GM23338 (cell line): ENCODE data around the gene TMEM225B. TPM values are rescaled to one million over a fixed set of nuclear protein-coding genes. Genes with fewer than 3 reads are reported as not detected.

Source experiments
- ATAC-seq: fragments of 200-7000 bp; cut with Tn5 transposase; 3 replicates; pipeline ENCODE4 v1.9.1; 2020
- DNase-seq: peaks from one replicate; pipeline ENCODE4 v3.0.0-alpha.2; 2015; ENCODE audit warnings: low spot score
- H2AFZ ChIP-seq: fragments of 200-600 bp; sonication (generic); 2 replicates; pipeline ENCODE4 v1.8.0; 2016; ENCODE audit warnings: antibody characterized with exemption, mild to moderate bottlenecking, moderate library complexity
- H3F3A ChIP-seq: fragments of 200-600 bp; sonication (generic); replicated peaks from 2 replicates; pipeline ENCODE4 v1.8.0; 2017; ENCODE audit warnings: antibody characterized with exemption, mixed run types, low read depth
- H3K27ac ChIP-seq: fragments of 200-600 bp; sonication (generic); 2 replicates; pipeline ENCODE4 v1.6.1; 2016; ENCODE audit warnings: low read depth
- H3K27me3 ChIP-seq: fragments of 200-600 bp; sonication (generic); 2 replicates; pipeline ENCODE4 v1.8.0; 2016; ENCODE audit warnings: mild to moderate bottlenecking, mixed run types, moderate library complexity; ENCODE audit not compliant: insufficient read depth
- H3K36me3 ChIP-seq: fragments of 200-600 bp; sonication (generic); 2 replicates; pipeline ENCODE4 v1.8.0; 2016; ENCODE audit warnings: mild to moderate bottlenecking; ENCODE audit not compliant: insufficient read depth
- H3K4me1 ChIP-seq: fragments of 200-600 bp; sonication (generic); 2 replicates; pipeline ENCODE4 v1.8.0; 2016; ENCODE audit warnings: mild to moderate bottlenecking, moderate library complexity; ENCODE audit not compliant: insufficient read depth
- H3K4me2 ChIP-seq: fragments of 200-600 bp; sonication (generic); 2 replicates; pipeline ENCODE4 v1.7.1; 2017; ENCODE audit warnings: mixed run types
- H3K4me3 ChIP-seq: fragments of 200-600 bp; sonication (generic); 2 replicates; pipeline ENCODE4 v1.6.1; 2016; ENCODE audit warnings: mixed run types
- H3K79me2 ChIP-seq: fragments of 200-600 bp; sonication (generic); replicated peaks from 2 replicates; pipeline ENCODE4 v1.8.0; 2017; ENCODE audit warnings: mild to moderate bottlenecking; ENCODE audit not compliant: insufficient read depth
- H3K9me2 ChIP-seq: fragments of 200-600 bp; sonication (generic); 2 replicates; pipeline ENCODE4 v1.8.0; 2017; ENCODE audit not compliant: insufficient read depth
- H4K20me1 ChIP-seq: fragments of 200-600 bp; sonication (generic); replicated peaks from 2 replicates; pipeline ENCODE4 v1.8.0; 2017; ENCODE audit warnings: mild to moderate bottlenecking; ENCODE audit not compliant: insufficient read depth
- H3K27ac Mint-ChIP-seq: 2 replicates; pipeline ENCODE4 v1.8.0; 2020; ENCODE audit warnings: inconsistent platforms, mild to moderate bottlenecking, moderate library complexity, mixed read lengths
- H3K27me3 Mint-ChIP-seq: 3 replicates; pipeline ENCODE4 v1.8.0; 2022; ENCODE audit warnings: low read depth, mild to moderate bottlenecking, moderate library complexity, mixed read lengths, inconsistent platforms; ENCODE audit not compliant: insufficient read depth, poor library complexity
- H3K36me3 Mint-ChIP-seq: 3 replicates; pipeline ENCODE4 v1.8.0; 2021; ENCODE audit warnings: low read depth, mild to moderate bottlenecking, inconsistent platforms, moderate library complexity, mixed read lengths
- H3K4me1 Mint-ChIP-seq: 3 replicates; pipeline ENCODE4 v1.8.0; 2020; ENCODE audit warnings: mild to moderate bottlenecking, inconsistent platforms, mixed read lengths
- H3K4me3 Mint-ChIP-seq: 3 replicates; pipeline ENCODE4 v1.8.0; 2021; ENCODE audit warnings: moderate library complexity, mild to moderate bottlenecking, inconsistent platforms, mixed read lengths
- H3K9me3 Mint-ChIP-seq: 3 replicates; pipeline ENCODE4 v1.8.0; 2020; ENCODE audit warnings: moderate library complexity, mild to moderate bottlenecking, inconsistent platforms, mixed read lengths
- CREB1 ChIP-seq: fragments of 250-450 bp; sonication (Bioruptor Pico); IDR thresholded peaks from 2 replicates; pipeline ENCODE4 v1.5.0; 2020; ENCODE audit warnings: low read depth, mild to moderate bottlenecking, moderate library complexity
- CTCF ChIP-seq, 2 experiments: fragments of 200-600 bp in 1 of 2; sonication (generic) in 1 of 2; conservative IDR thresholded peaks; 2 replicates each; pipeline versions ENCODE4 v1.5.1 to v1.6.1; 2016 to 2017; ENCODE audit warnings: antibody characterized with exemption in 2 of 2, low read depth in 2 of 2, mild to moderate bottlenecking in 2 of 2, moderate library complexity in 1 of 2
- ETS1 ChIP-seq: IDR thresholded peaks from 2 replicates; pipeline ENCODE4 v1.6.1; 2016; ENCODE audit warnings: antibody characterized with exemption
- EZH2 ChIP-seq: fragments of 200-600 bp; sonication (generic); IDR thresholded peaks from one replicate; pipeline ENCODE4 v1.8.0; 2017; ENCODE audit warnings: antibody characterized with exemption, mild to moderate bottlenecking, low read depth; ENCODE audit not compliant: unreplicated experiment
- EZH2phosphoT487 ChIP-seq: fragments of 200-600 bp; sonication (generic); IDR thresholded peaks from one replicate; pipeline ENCODE4 v1.8.1; 2018; ENCODE audit warnings: antibody characterized with exemption; ENCODE audit not compliant: unreplicated experiment
- JUNB ChIP-seq: IDR thresholded peaks from one replicate; pipeline ENCODE4 v1.6.1; 2016; ENCODE audit warnings: antibody characterized with exemption; ENCODE audit not compliant: unreplicated experiment
- NANOG ChIP-seq: IDR thresholded peaks from 2 replicates; pipeline ENCODE4 v1.6.1; 2016; ENCODE audit warnings: antibody characterized with exemption, borderline replicate concordance
- POLR2AphosphoS5 ChIP-seq: IDR thresholded peaks from 2 replicates; pipeline ENCODE4 v1.6.1; 2016; ENCODE audit warnings: antibody characterized with exemption, low read depth
- STAT1 ChIP-seq: IDR thresholded peaks from one replicate; pipeline ENCODE4 v1.6.1; 2016; ENCODE audit warnings: antibody characterized with exemption; ENCODE audit not compliant: unreplicated experiment
- ZNF331 ChIP-seq: fragments of 250-450 bp; sonication (Bioruptor Pico); IDR thresholded peaks from 2 replicates; pipeline ENCODE4 v1.5.0; 2020; ENCODE audit warnings: low read depth, mild to moderate bottlenecking, moderate library complexity
- ZNF462 ChIP-seq: fragments of 250-450 bp; sonication (Bioruptor Pico); IDR thresholded peaks from 2 replicates; pipeline ENCODE4 v1.5.0; 2020; ENCODE audit warnings: mild to moderate bottlenecking, moderate library complexity
- polyA plus RNA-seq: library from polyadenylated mRNA; unstranded; fragments of >200 nt; fragmentation: Nextera tagmentation; extraction: Ambion mirVana; gene quantifications from 2 replicates; pipeline ENCODE4 v1.2.1, GENCODE V29; 2016
- total RNA-seq: library from RNA; depleted of rRNA; stranded (reverse); fragments of >200 nt; shearing (Covaris generic); gene quantifications from 2 replicates; pipeline ENCODE4 v1.2.3, GENCODE V29; 2014

TMEM225B gene
- total and polyA plus RNA-seq, 2 experiments from 2014 or later: 0.45 TPM; not detected in 1

GRCh38 chr7:99617192-99617781 is 19.2 kb downstream of the TMEM225B start:
- DNase-seq: no peak

More at GRCh38 chr7:99617192-99617781, 19.2 kb downstream of the TMEM225B start:
- Mint-ChIP-seq H3K27me3 (peaks cover 14% of the 10 kb centered on the region), H3K4me1 (peaks cover 9% of the 10 kb centered on the region), H3K4me3 (peak overlapping the region; percentile 93), H3K27ac (peak overlapping the region; percentile 98), H3K36me3 (peaks cover 43% of the 10 kb centered on the region), H3K9me3 (no peaks in the 10 kb centered on the region; the same call in 2 of the 3 replicates)
- H3K4me1 ChIP-seq: peaks cover 5% of the 10 kb centered on the region; the same call in 1 of the 2 replicates
- H3K36me3 ChIP-seq: peaks cover 12% of the 10 kb centered on the region
- H3K4me3 ChIP-seq: peak overlapping the region; percentile 94
- H3K27me3 ChIP-seq: no peaks in the 10 kb centered on the region
- TF ChIP-seq ZNF331 (no peak), CREB1 (CRISPR knock-in tag) (no peak), ZNF462 (CRISPR knock-in tag) (no peak), ETS1 (no peak), NANOG (no peak), EZH2 (no peak), EZH2phosphoT487 (no peak), POLR2AphosphoS5 (no peak), CTCF (conservative IDR thresholded peaks at IDR 0.05; ENCODE audit: low read depth in 2 of 2) (no peak), STAT1 (no peak), JUNB (no peak)
- no peaks in the 10 kb centered on the region for H3F3A ChIP-seq
- H3K9me2 ChIP-seq: no peaks in the 10 kb centered on the region
- peak; percentile 70 for ATAC-seq
- H3K27ac ChIP-seq: 0 out of 2 replicates have a peak overlapping the region, but pooled peaks have one; percentile 55
- peak overlapping the region; percentile 96 for H2AFZ ChIP-seq
- H4K20me1 ChIP-seq: no peaks in the 10 kb centered on the region; the same call in 1 of the 2 replicates
- peaks cover 20% of the 10 kb centered on the region for H3K79me2 ChIP-seq
- peak overlapping the region; percentile 84 for H3K4me2 ChIP-seq
